SK-N-MC (cell line): ENCODE measurements around the gene LRRC63.

Source experiments
- DNase-seq: peaks from one replicate; pipeline ENCODE4 v3.0.0-alpha.2; 2011; ENCODE audit warnings: low read depth, low spot score
- H3K27ac ChIP-seq: fragments of 200-600 bp; sonication (generic); 2 replicates; pipeline ENCODE4 v1.5.1; 2016; ENCODE audit warnings: mixed run types
- H3K36me3 ChIP-seq: fragments of 200-600 bp; sonication (generic); 2 replicates; pipeline ENCODE4 v1.6.1; 2017; ENCODE audit warnings: antibody characterized with exemption, low read length, mixed read lengths; ENCODE audit not compliant: insufficient read depth
- H3K4me3 ChIP-seq: fragments of 200-600 bp; sonication (generic); 2 replicates; pipeline ENCODE4 v1.5.1; 2016
- H3K9ac ChIP-seq: fragments of 200-600 bp; sonication (generic); 2 replicates; pipeline ENCODE4 v1.8.0; 2017; ENCODE audit warnings: mixed run types, mixed read lengths; ENCODE audit not compliant: insufficient read length
- H3K9me3 ChIP-seq: fragments of 200-600 bp; sonication (generic); 2 replicates; pipeline ENCODE4 v1.6.1; 2017; ENCODE audit warnings: low read depth, mild to moderate bottlenecking, antibody characterized with exemption, low read length, moderate library complexity, mixed read lengths
- EZH2 ChIP-seq: fragments of 200-600 bp; sonication (generic); IDR thresholded peaks from one replicate; pipeline ENCODE4 v1.6.1; 2017; ENCODE audit warnings: antibody characterized with exemption
- FOXP2 ChIP-seq: optimal IDR thresholded peaks from 2 replicates; pipeline ENCODE3; 2011; ENCODE audit warnings: mild to moderate bottlenecking, moderate library complexity; ENCODE audit not compliant: insufficient read depth; ENCODE audit errors: extremely low read length, control extremely low read depth
- POLR2AphosphoS5 ChIP-seq: IDR thresholded peaks from 2 replicates; pipeline ENCODE4 v1.6.1; 2012; ENCODE audit warnings: mild to moderate bottlenecking, low read depth, low read length, borderline replicate concordance

The LRRC63 gene

GRCh38 chr13:46320406-46320805 lies 108.7 kb downstream of the LRRC63 start:
- Histone ChIP-seq H3K9me3 (0 out of 2 replicates have a peak, but pooled peaks cover 3% of the 10 kb centered on the region), H3K9ac (no peak overlapping the region), H3K27ac (peak overlapping the region; percentile 93), H3K36me3 (no peaks in the 10 kb centered on the region), H3K4me3 (no peak overlapping the region)
- TF ChIP-seq FOXP2 (no peak), POLR2AphosphoS5 (no peak), EZH2 (no peak)
- DNase-seq = no peak

GRCh38 chr13:46320821-46321220 lies 109.1 kb downstream of the LRRC63 start:
- H3K27ac ChIP-seq = peak overlapping the region; percentile 93
- DNase-seq = no peak
- 0 out of 2 replicates have a peak, but pooled peaks cover 3% of the 10 kb centered on the region for H3K9me3 ChIP-seq
- no peaks in the 10 kb centered on the region for H3K36me3 ChIP-seq
- TF ChIP-seq EZH2 (no peak), FOXP2 (no peak), POLR2AphosphoS5 (no peak)
- peak overlapping the region; percentile 77 for H3K9ac ChIP-seq
- peak overlapping the region; percentile 67 for H3K4me3 ChIP-seq

- Histone ChIP-seq H3K9ac (peak overlapping the region; percentile 77), H3K9me3 (0 out of 2 replicates have a peak, but pooled peaks cover 3% of the 10 kb centered on the region), H3K27ac (peak overlapping the region; percentile 93), H3K36me3 (no peaks in the 10 kb centered on the region), H3K4me3 (peak overlapping the region; percentile 67)
- peak; percentile 62 for DNase-seq
- TF ChIP-seq FOXP2 (no peak), EZH2 (no peak), POLR2AphosphoS5 (no peak)
Measured at GRCh38 chr13:46321494-46322225, 109.9 kb downstream of the LRRC63 start.

DNA sequence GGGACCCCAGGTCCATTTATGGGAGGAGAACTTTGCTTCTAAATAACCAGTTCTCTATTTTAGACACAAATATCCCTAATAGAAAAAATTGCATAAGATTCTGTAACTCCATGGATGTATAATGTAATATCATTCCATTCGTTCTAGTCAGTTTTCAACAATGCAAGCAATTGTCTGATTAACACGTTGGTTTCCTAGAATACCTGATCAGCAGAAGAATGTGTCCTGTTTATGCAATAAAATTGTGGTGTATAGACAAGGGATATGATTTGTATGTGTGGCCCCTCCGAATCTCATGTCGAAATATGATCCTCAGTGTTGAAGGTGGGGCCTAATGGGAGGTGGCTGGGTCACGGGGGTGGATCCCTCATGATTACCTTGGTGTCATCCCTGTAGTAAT lies 113.2 kb downstream of the LRRC63 start:
- H3K36me3 ChIP-seq = no peaks in the 10 kb centered on the region
- no peak overlapping the region for H3K4me3 ChIP-seq
- no peak overlapping the region for H3K9ac ChIP-seq
- no peak overlapping the region for H3K27ac ChIP-seq
- DNase-seq = no peak
- H3K9me3 ChIP-seq = 0 out of 2 replicates have a peak, but pooled peaks cover 3% of the 10 kb centered on the region
- TF ChIP-seq FOXP2 (no peak), EZH2 (no peak), POLR2AphosphoS5 (no peak)
